Karpas-422 (cell line): Measurements from ENCODE around the gene ERAP2. TPM values are rescaled to one million over a fixed set of nuclear protein-coding genes. Genes with fewer than 3 reads are reported as not detected.
A peak's percentile ranks its signal among the peaks of the same experiment; 100 is the strongest.

Experiments
- DNase-seq: peaks from one replicate; pipeline ENCODE4 v3.0.0-alpha.2; 2015
- H2AFZ ChIP-seq: fragments of 200-600 bp; sonication (generic); 2 replicates; pipeline ENCODE4 v1.6.1; 2014; ENCODE audit warnings: antibody characterized with exemption, low read length, mixed read lengths
- H3K27ac ChIP-seq: fragments of 200-600 bp; sonication (generic); 2 replicates; pipeline ENCODE4 v1.5.1; 2014; ENCODE audit warnings: mild to moderate bottlenecking, low read length, moderate library complexity
- H3K27me3 ChIP-seq: fragments of 200-600 bp; sonication (generic); 2 replicates; pipeline ENCODE4 v1.6.1; 2014; ENCODE audit warnings: low read length, mixed read lengths
- H3K36me3 ChIP-seq: fragments of 200-600 bp; sonication (generic); 2 replicates; pipeline ENCODE4 v1.6.1; 2014; ENCODE audit warnings: low read length, mixed read lengths; ENCODE audit not compliant: insufficient read depth
- H3K4me1 ChIP-seq: fragments of 200-600 bp; sonication (generic); 2 replicates; pipeline ENCODE4 v1.6.1; 2014; ENCODE audit warnings: mild to moderate bottlenecking, low read length, mixed read lengths
- H3K4me2 ChIP-seq: fragments of 200-600 bp; sonication (generic); 2 replicates; pipeline ENCODE4 v1.6.1; 2014; ENCODE audit warnings: low read length, low read depth, mild to moderate bottlenecking; ENCODE audit not compliant: poor library complexity, severe bottlenecking
- H3K4me3 ChIP-seq: fragments of 200-600 bp; sonication (generic); 2 replicates; pipeline ENCODE4 v1.5.1; 2014; ENCODE audit warnings: mild to moderate bottlenecking, antibody characterized with exemption, low read length, mixed read lengths
- H3K79me2 ChIP-seq: fragments of 200-600 bp; sonication (generic); 2 replicates; pipeline ENCODE4 v1.6.1; 2014; ENCODE audit warnings: mild to moderate bottlenecking, low read length, mixed read lengths
- H3K9ac ChIP-seq: fragments of 200-600 bp; sonication (generic); 2 replicates; pipeline ENCODE4 v1.6.0; 2014; ENCODE audit warnings: low read length
- H3K9me2 ChIP-seq: fragments of 200-600 bp; sonication (generic), shearing (Covaris generic); replicated peaks from 2 replicates; pipeline ENCODE4 v1.6.0; 2014; ENCODE audit warnings: mild to moderate bottlenecking, low read length, moderate library complexity; ENCODE audit not compliant: insufficient read depth
- H3K9me3 ChIP-seq: fragments of 300-700, 200-600 bp; sonication (generic); 2 replicates; pipeline ENCODE4 v1.6.1; 2014; ENCODE audit warnings: low read length, mixed read lengths
- H4K20me1 ChIP-seq: fragments of 200-600 bp; sonication (generic); 2 replicates; pipeline ENCODE4 v1.6.1; 2014; ENCODE audit warnings: mild to moderate bottlenecking, antibody characterized with exemption, low read length, low read depth; ENCODE audit not compliant: insufficient read depth
- total RNA-seq: library from RNA; depleted of rRNA; stranded (reverse); fragments of >200 nt; shearing (Covaris generic); gene quantifications from 2 replicates; pipeline ENCODE4 v1.2.3, GENCODE V29; 2014; ENCODE audit warnings: low replicate concordance

ERAP2 gene
- total RNA-seq, 1 experiment from 2014 or later = 60.5 TPM

GRCh38 chr5:96932026-96932425 lies 55.7 kb downstream of the ERAP2 start:
- Histone ChIP-seq H3K4me1 (peaks cover 34% of the 10 kb centered on the region), H3K27me3 (no peaks in the 10 kb centered on the region), H3K9me2 (no peaks in the 10 kb centered on the region), H4K20me1 (no peaks in the 10 kb centered on the region), H3K9me3 (no peaks in the 10 kb centered on the region), H3K36me3 (no peaks in the 10 kb centered on the region), H3K4me3 (peak overlapping the region; percentile 91), H3K9ac (peak overlapping the region; percentile 95), H3K79me2 (peaks cover 14% of the 10 kb centered on the region), H3K27ac (peak overlapping the region; percentile 95), H2AFZ (peak overlapping the region; percentile 76), H3K4me2 (peak overlapping the region; percentile 82)
- DNase-seq = peak; percentile 55

GRCh38 chr5:96933764-96934707 lies 57.7 kb downstream of the ERAP2 start:
- H3K4me3 ChIP-seq = peak overlapping the region; percentile 91
- H3K27ac ChIP-seq = peak overlapping the region; percentile 95
- H3K4me1 ChIP-seq = peaks cover 54% of the 10 kb centered on the region
- H4K20me1 ChIP-seq = no peaks in the 10 kb centered on the region
- H3K9me2 ChIP-seq = no peaks in the 10 kb centered on the region
- H3K4me2 ChIP-seq = peak overlapping the region; percentile 82
- H3K79me2 ChIP-seq = peaks cover 34% of the 10 kb centered on the region
- H3K9me3 ChIP-seq = no peaks in the 10 kb centered on the region
- 0 out of 2 replicates have a peak, but pooled peaks cover 6% of the 10 kb centered on the region for H3K36me3 ChIP-seq
- no peaks in the 10 kb centered on the region for H3K27me3 ChIP-seq
- DNase-seq = peak; percentile 74
- H3K9ac ChIP-seq = peak overlapping the region; percentile 95
- H2AFZ ChIP-seq = peak overlapping the region; percentile 27; the same call in 1 of the 2 replicates

GRCh38 chr5:96934708-96935558 lies 58.6 kb downstream of the ERAP2 start:
- peak overlapping the region; percentile 95 for H3K27ac ChIP-seq
- peaks cover 6% of the 10 kb centered on the region; the same call in 1 of the 2 replicates for H3K36me3 ChIP-seq
- H3K9ac ChIP-seq = peak overlapping the region; percentile 95
- no peaks in the 10 kb centered on the region for H3K9me2 ChIP-seq
- no peaks in the 10 kb centered on the region for H3K9me3 ChIP-seq
- no peaks in the 10 kb centered on the region for H3K27me3 ChIP-seq
- no peaks in the 10 kb centered on the region for H4K20me1 ChIP-seq
- peaks cover 61% of the 10 kb centered on the region for H3K4me1 ChIP-seq
- peak; percentile 98 for DNase-seq
- peak overlapping the region; percentile 82 for H3K4me2 ChIP-seq
- H3K4me3 ChIP-seq = peak overlapping the region; percentile 91
- H2AFZ ChIP-seq = peak overlapping the region; percentile 87; the same call in 1 of the 2 replicates
- peaks cover 43% of the 10 kb centered on the region for H3K79me2 ChIP-seq

- Histone ChIP-seq H3K4me2 (peak within 1 kb of the TSS; percentile 82), H2AFZ (peak within 1 kb of the TSS; percentile 87; the same call in 1 of the 2 replicates), H3K4me1 (peaks cover 69% of the 10 kb centered on the region), H3K27me3 (no peaks in the 10 kb centered on the region), H3K36me3 (peaks cover 13% of the 10 kb centered on the region; the same call in 1 of the 2 replicates), H3K9ac (peak within 1 kb of the TSS; percentile 95), H3K9me2 (no peaks in the 10 kb centered on the region), H3K9me3 (no peaks in the 10 kb centered on the region), H3K27ac (peak within 1 kb of the TSS; percentile 95), H3K4me3 (peak within 1 kb of the TSS; percentile 91), H4K20me1 (no peaks in the 10 kb centered on the region), H3K79me2 (peaks cover 51% of the 10 kb centered on the region)
- peak; percentile 98 for DNase-seq
These were observed 59.5 kb downstream of the ERAP2 start, which contains the start of gene LNPEP for GRCh38 chr5:96935559-96936430. LNPEP (plus strand) TSS chr5:96936080; CDS start chr5:96936156, 76 bp downstream.

GRCh38 chr5:96936431-96937320 lies 60.4 kb downstream of the ERAP2 start:
- H3K4me2 ChIP-seq = peak overlapping the region; percentile 82
- H3K9me3 ChIP-seq = no peaks in the 10 kb centered on the region
- H3K4me3 ChIP-seq = peak overlapping the region; percentile 91
- H3K9ac ChIP-seq = peak overlapping the region; percentile 95
- peaks cover 64% of the 10 kb centered on the region for H3K4me1 ChIP-seq
- H4K20me1 ChIP-seq = no peaks in the 10 kb centered on the region
- no peaks in the 10 kb centered on the region for H3K9me2 ChIP-seq
- H3K36me3 ChIP-seq = peaks cover 13% of the 10 kb centered on the region; the same call in 1 of the 2 replicates
- no peak overlapping the region for H2AFZ ChIP-seq
- H3K27me3 ChIP-seq = no peaks in the 10 kb centered on the region
- peak overlapping the region; percentile 95 for H3K27ac ChIP-seq
- H3K79me2 ChIP-seq = peaks cover 60% of the 10 kb centered on the region
- peak; percentile 84 for DNase-seq

GRCh38 chr5:96940586-96940985 lies 64.3 kb downstream of the ERAP2 start:
- peaks cover 38% of the 10 kb centered on the region for H3K4me1 ChIP-seq
- no peak overlapping the region for H2AFZ ChIP-seq
- no peaks in the 10 kb centered on the region for H4K20me1 ChIP-seq
- H3K4me3 ChIP-seq = no peak overlapping the region
- peaks cover 13% of the 10 kb centered on the region; the same call in 1 of the 2 replicates for H3K36me3 ChIP-seq
- peaks cover 92% of the 10 kb centered on the region for H3K79me2 ChIP-seq
- no peak overlapping the region for H3K9ac ChIP-seq
- no peaks in the 10 kb centered on the region for H3K9me3 ChIP-seq
- no peak for DNase-seq
- no peaks in the 10 kb centered on the region for H3K27me3 ChIP-seq
- H3K9me2 ChIP-seq = no peaks in the 10 kb centered on the region
- H3K4me2 ChIP-seq = peak overlapping the region; percentile 3
- peak overlapping the region; percentile 16; the same call in 1 of the 2 replicates for H3K27ac ChIP-seq
